DMS79 (cell line): ENCODE results near the gene FBXO45.
"Not testable (repeated sequence)": the region's sequence is repeated elsewhere in the genome, so short reads cannot be mapped to it uniquely, and the experiment has no call there.

ENCODE experiments used
- DNase-seq: peaks from one replicate; lab custom pipeline; 2025; lab: John Stamatoyannopoulos, UW

The FBXO45 gene

GRCh38 chr3:196568246-196569002, at the start of gene FBXO45, which contains the start of gene WDR53:
FBXO45 (plus strand) TSS chr3:196568660; CDS start chr3:196568985, 325 bp downstream.
WDR53 (minus strand) TSS chr3:196568554; CDS start chr3:196561475, 7,079 bp downstream.
- DNase-seq: peak; percentile 97

- no peak for DNase-seq
Measured at GRCh38 chr3:196518966-196519717, 49.3 kb upstream of the FBXO45 start.

- DNase-seq: no peak
Measured at GRCh38 chr3:196519718-196520082, 48.8 kb upstream of the FBXO45 start.

- DNase-seq: not testable (repeated sequence)
Measured at GRCh38 chr3:196521291-196521690, 47.2 kb upstream of the FBXO45 start.

GRCh38 chr3:196523841-196524240, 44.6 kb upstream of the FBXO45 start:
- no peak for DNase-seq

GRCh38 chr3:196524527-196524926, 43.9 kb upstream of the FBXO45 start:
- DNase-seq: no peak

GRCh38 chr3:196525141-196525540, 43.3 kb upstream of the FBXO45 start:
- DNase-seq: no peak

GRCh38 chr3:196528639-196529233, 39.7 kb upstream of the FBXO45 start:
- DNase-seq: peak; percentile 14

- DNase-seq: no peak
Measured at GRCh38 chr3:196531418-196531817, 37.0 kb upstream of the FBXO45 start.

GRCh38 chr3:196533260-196533681, 35.2 kb upstream of the FBXO45 start:
- no peak for DNase-seq

GRCh38 chr3:196537319-196537984, 31.0 kb upstream of the FBXO45 start:
- no peak for DNase-seq

GRCh38 chr3:196541684-196542445, 26.6 kb upstream of the FBXO45 start:
- DNase-seq: no peak

- no peak for DNase-seq
Measured at GRCh38 chr3:196544491-196544992, 23.9 kb upstream of the FBXO45 start.

GRCh38 chr3:196546537-196546936, 21.9 kb upstream of the FBXO45 start:
- no peak for DNase-seq

- no peak for DNase-seq
Measured at GRCh38 chr3:196547067-196547466, 21.4 kb upstream of the FBXO45 start.

- not testable (repeated sequence) for DNase-seq
Measured at GRCh38 chr3:196549312-196549711, 19.1 kb upstream of the FBXO45 start.

- not testable (repeated sequence) for DNase-seq
Measured at GRCh38 chr3:196550172-196550571, 18.3 kb upstream of the FBXO45 start.

- no peak for DNase-seq
Measured at GRCh38 chr3:196552253-196552652, 16.2 kb upstream of the FBXO45 start.

- no peak for DNase-seq
Measured at GRCh38 chr3:196553551-196553950, 14.9 kb upstream of the FBXO45 start.

GRCh38 chr3:196554205-196554604, 14.3 kb upstream of the FBXO45 start:
- DNase-seq: no peak

- no peak for DNase-seq
Measured at GRCh38 chr3:196555295-196555694, 13.2 kb upstream of the FBXO45 start.
